ENCODE data around the gene LOXHD1. TPM values are rescaled to one million over a fixed set of nuclear protein-coding genes. Genes with fewer than 3 reads are reported as not detected.

The LOXHD1 gene
- total RNA-seq, 1 experiment from 2014 or later: 0.35 TPM

DNA sequence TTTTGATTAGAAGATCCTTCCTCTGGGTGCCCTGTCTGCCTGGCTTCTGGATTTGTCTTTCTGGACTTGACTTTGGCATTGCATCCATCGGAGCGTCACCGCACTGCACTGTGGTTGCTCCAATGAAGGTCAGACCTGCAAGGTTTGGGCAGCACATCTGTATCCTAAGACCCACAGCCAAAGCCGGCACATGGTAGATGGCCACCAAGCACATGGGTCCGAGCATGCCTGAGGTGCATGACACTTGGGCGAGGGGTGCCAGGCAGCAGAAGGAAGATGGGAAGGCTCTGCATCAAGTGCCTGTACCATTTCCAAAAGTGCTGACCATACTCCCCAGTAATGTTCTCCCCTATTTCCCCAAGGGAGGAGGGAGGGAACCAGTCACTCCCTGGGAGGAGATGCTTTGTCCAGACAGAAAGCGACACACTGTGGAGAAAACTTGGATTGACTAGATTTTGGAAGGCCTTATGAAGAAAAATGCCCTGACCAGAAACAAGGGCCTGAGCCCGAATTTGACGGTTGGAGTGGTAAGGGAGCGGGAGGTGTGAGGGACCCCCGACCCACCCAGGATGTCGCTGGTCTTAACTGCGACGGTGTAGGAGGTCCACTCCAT lies 149.9 kb downstream of the LOXHD1 start:
- H3K4me1 Mint-ChIP-seq: no peaks in the 10 kb centered on the region

More for the DNA sequence above, 149.9 kb downstream of the LOXHD1 start:
- H3K27ac Mint-ChIP-seq: no peak overlapping the region
- no peak overlapping the region for H3K4me3 Mint-ChIP-seq
- no peaks in the 10 kb centered on the region; the same call in 1 of the 2 replicates for H3K27me3 Mint-ChIP-seq (ENCODE audit: low read depth)
- no peak for ATAC-seq
- peaks cover 1% of the 10 kb centered on the region; the same call in 1 of the 2 replicates for H3K9me3 Mint-ChIP-seq
- TF ChIP-seq, protein P1, sequence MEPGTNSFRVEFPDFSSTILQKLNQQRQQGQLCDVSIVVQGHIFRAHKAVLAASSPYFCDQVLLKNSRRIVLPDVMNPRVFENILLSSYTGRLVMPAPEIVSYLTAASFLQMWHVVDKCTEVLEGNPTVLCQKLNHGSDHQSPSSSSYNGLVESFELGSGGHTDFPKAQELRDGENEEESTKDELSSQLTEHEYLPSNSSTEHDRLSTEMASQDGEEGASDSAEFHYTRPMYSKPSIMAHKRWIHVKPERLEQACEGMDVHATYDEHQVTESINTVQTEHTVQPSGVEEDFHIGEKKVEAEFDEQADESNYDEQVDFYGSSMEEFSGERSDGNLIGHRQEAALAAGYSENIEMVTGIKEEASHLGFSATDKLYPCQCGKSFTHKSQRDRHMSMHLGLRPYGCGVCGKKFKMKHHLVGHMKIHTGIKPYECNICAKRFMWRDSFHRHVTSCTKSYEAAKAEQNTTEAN (CRISPR knock-in tag; IDR thresholded peaks at IDR 0.05): no peak
- TF ChIP-seq ESRRA (CRISPR knock-in tag; IDR thresholded peaks at IDR 0.05; ENCODE audit: borderline replicate concordance): no peak
- TF ChIP-seq, protein P2, sequence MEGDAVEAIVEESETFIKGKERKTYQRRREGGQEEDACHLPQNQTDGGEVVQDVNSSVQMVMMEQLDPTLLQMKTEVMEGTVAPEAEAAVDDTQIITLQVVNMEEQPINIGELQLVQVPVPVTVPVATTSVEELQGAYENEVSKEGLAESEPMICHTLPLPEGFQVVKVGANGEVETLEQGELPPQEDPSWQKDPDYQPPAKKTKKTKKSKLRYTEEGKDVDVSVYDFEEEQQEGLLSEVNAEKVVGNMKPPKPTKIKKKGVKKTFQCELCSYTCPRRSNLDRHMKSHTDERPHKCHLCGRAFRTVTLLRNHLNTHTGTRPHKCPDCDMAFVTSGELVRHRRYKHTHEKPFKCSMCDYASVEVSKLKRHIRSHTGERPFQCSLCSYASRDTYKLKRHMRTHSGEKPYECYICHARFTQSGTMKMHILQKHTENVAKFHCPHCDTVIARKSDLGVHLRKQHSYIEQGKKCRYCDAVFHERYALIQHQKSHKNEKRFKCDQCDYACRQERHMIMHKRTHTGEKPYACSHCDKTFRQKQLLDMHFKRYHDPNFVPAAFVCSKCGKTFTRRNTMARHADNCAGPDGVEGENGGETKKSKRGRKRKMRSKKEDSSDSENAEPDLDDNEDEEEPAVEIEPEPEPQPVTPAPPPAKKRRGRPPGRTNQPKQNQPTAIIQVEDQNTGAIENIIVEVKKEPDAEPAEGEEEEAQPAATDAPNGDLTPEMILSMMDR (IDR thresholded peaks at IDR 0.05): no peak
- no peak for TF ChIP-seq SOX15 (CRISPR knock-in tag; IDR thresholded peaks at IDR 0.05)
- TF ChIP-seq PRRX2 (CRISPR knock-in tag; IDR thresholded peaks at IDR 0.05): no peak
- no peak for TF ChIP-seq RORB (CRISPR knock-in tag; IDR thresholded peaks at IDR 0.05)
- no peak for TF ChIP-seq KAT7 (CRISPR knock-in tag; IDR thresholded peaks at IDR 0.05; ENCODE audit: borderline replicate concordance)
- TF ChIP-seq, protein P3, sequence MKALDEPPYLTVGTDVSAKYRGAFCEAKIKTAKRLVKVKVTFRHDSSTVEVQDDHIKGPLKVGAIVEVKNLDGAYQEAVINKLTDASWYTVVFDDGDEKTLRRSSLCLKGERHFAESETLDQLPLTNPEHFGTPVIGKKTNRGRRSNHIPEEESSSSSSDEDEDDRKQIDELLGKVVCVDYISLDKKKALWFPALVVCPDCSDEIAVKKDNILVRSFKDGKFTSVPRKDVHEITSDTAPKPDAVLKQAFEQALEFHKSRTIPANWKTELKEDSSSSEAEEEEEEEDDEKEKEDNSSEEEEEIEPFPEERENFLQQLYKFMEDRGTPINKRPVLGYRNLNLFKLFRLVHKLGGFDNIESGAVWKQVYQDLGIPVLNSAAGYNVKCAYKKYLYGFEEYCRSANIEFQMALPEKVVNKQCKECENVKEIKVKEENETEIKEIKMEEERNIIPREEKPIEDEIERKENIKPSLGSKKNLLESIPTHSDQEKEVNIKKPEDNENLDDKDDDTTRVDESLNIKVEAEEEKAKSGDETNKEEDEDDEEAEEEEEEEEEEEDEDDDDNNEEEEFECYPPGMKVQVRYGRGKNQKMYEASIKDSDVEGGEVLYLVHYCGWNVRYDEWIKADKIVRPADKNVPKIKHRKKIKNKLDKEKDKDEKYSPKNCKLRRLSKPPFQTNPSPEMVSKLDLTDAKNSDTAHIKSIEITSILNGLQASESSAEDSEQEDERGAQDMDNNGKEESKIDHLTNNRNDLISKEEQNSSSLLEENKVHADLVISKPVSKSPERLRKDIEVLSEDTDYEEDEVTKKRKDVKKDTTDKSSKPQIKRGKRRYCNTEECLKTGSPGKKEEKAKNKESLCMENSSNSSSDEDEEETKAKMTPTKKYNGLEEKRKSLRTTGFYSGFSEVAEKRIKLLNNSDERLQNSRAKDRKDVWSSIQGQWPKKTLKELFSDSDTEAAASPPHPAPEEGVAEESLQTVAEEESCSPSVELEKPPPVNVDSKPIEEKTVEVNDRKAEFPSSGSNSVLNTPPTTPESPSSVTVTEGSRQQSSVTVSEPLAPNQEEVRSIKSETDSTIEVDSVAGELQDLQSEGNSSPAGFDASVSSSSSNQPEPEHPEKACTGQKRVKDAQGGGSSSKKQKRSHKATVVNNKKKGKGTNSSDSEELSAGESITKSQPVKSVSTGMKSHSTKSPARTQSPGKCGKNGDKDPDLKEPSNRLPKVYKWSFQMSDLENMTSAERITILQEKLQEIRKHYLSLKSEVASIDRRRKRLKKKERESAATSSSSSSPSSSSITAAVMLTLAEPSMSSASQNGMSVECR (CRISPR knock-in tag; IDR thresholded peaks at IDR 0.05; ENCODE audit: borderline replicate concordance): no peak
- TF ChIP-seq ATF1 (CRISPR knock-in tag; IDR thresholded peaks at IDR 0.05): no peak
- no peak for TF ChIP-seq ZNF219 (CRISPR knock-in tag; IDR thresholded peaks at IDR 0.05; ENCODE audit: borderline replicate concordance)
- TF ChIP-seq CREB1 (CRISPR knock-in tag; IDR thresholded peaks at IDR 0.05): no peak
- TF ChIP-seq, protein P4, sequence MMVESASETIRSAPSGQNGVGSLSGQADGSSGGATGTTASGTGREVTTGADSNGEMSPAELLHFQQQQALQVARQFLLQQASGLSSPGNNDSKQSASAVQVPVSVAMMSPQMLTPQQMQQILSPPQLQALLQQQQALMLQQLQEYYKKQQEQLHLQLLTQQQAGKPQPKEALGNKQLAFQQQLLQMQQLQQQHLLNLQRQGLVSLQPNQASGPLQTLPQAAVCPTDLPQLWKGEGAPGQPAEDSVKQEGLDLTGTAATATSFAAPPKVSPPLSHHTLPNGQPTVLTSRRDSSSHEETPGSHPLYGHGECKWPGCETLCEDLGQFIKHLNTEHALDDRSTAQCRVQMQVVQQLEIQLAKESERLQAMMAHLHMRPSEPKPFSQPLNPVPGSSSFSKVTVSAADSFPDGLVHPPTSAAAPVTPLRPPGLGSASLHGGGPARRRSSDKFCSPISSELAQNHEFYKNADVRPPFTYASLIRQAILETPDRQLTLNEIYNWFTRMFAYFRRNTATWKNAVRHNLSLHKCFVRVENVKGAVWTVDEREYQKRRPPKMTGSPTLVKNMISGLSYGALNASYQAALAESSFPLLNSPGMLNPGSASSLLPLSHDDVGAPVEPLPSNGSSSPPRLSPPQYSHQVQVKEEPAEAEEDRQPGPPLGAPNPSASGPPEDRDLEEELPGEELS (CRISPR knock-in tag; IDR thresholded peaks at IDR 0.05): no peak
- no peak for TF ChIP-seq NFATC4 (CRISPR knock-in tag; IDR thresholded peaks at IDR 0.05)
- TF ChIP-seq, protein P5, sequence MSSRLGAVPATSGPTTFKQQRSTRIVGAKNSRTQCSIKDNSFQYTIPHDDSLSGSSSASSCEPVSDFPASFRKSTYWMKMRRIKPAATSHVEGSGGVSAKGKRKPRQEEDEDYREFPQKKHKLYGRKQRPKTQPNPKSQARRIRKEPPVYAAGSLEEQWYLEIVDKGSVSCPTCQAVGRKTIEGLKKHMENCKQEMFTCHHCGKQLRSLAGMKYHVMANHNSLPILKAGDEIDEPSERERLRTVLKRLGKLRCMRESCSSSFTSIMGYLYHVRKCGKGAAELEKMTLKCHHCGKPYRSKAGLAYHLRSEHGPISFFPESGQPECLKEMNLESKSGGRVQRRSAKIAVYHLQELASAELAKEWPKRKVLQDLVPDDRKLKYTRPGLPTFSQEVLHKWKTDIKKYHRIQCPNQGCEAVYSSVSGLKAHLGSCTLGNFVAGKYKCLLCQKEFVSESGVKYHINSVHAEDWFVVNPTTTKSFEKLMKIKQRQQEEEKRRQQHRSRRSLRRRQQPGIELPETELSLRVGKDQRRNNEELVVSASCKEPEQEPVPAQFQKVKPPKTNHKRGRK (CRISPR knock-in tag; IDR thresholded peaks at IDR 0.05; ENCODE audit: borderline replicate concordance): no peak
- TF ChIP-seq, protein P6, sequence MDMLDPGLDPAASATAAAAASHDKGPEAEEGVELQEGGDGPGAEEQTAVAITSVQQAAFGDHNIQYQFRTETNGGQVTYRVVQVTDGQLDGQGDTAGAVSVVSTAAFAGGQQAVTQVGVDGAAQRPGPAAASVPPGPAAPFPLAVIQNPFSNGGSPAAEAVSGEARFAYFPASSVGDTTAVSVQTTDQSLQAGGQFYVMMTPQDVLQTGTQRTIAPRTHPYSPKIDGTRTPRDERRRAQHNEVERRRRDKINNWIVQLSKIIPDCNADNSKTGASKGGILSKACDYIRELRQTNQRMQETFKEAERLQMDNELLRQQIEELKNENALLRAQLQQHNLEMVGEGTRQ (CRISPR knock-in tag; IDR thresholded peaks at IDR 0.05): no peak
- TF ChIP-seq ETV6 (CRISPR knock-in tag; IDR thresholded peaks at IDR 0.05): no peak
- TF ChIP-seq GABPB1 (CRISPR knock-in tag; IDR thresholded peaks at IDR 0.05): no peak
- TF ChIP-seq, protein P7, sequence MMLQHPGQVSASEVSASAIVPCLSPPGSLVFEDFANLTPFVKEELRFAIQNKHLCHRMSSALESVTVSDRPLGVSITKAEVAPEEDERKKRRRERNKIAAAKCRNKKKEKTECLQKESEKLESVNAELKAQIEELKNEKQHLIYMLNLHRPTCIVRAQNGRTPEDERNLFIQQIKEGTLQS (CRISPR knock-in tag; conservative IDR thresholded peaks at IDR 0.05): no peak
- TF ChIP-seq MXD4 (CRISPR knock-in tag; IDR thresholded peaks at IDR 0.05; ENCODE audit: borderline replicate concordance): no peak
- TF ChIP-seq GRHL2 (CRISPR knock-in tag; IDR thresholded peaks at IDR 0.05; ENCODE audit: insufficient replicate concordance, severe bottlenecking): no peak
- DNase-seq (ENCODE audit: low spot score): no peak
- ChIA-PET CTCF (interaction anchor here (0.6 to 2.5 kb wide), 2 partner anchors 226 to 321 kb away, joined by 5 to 8 read pairs; no protein-coding TSS in a partner anchor), POLR2A (no interaction called here)
- H3K36me3 Mint-ChIP-seq: no peaks in the 10 kb centered on the region
